Measurements from ENCODE around the gene ELFN2. TPM values are rescaled to one million over a fixed set of nuclear protein-coding genes. Genes with fewer than 3 reads are reported as not detected.

The ELFN2 gene
- total RNA-seq, 4 donors from 2014 or later: 0.30 to 0.76 TPM; not detected in 2

- H3K4me1 ChIP-seq: no peaks in the 10 kb centered on the region
- H3K9me3 ChIP-seq: no peaks in the 10 kb centered on the region
- TF ChIP-seq POLR2A (IDR thresholded peaks at IDR 0.05): no peak
- no peak for TF ChIP-seq CTCF (IDR thresholded peaks at IDR 0.05)
- no peak overlapping the region for H3K27ac ChIP-seq
- H3K27me3 ChIP-seq: no peaks in the 10 kb centered on the region
- H3K4me3 ChIP-seq: no peak overlapping the region
- no peak for DNase-seq
- intact Hi-C loops (cut with DNase I; ENCODE audit: low total_unique reads): loop anchor here (10.0 kb wide), 1 partner anchor 276 kb away; no protein-coding TSS in a partner anchor
- H3K36me3 ChIP-seq: no peaks in the 10 kb centered on the region
Measured at GRCh38 chr22:37318364-37319109, 108.7 kb downstream of the ELFN2 start.

Other genes with a start within 250 kb of the ELFN2 start
- gene C1QTNF6, start 239.2 kb downstream of the ELFN2 start, total RNA-seq: 10 to 100 TPM in 1 of 4 donors, 1 to 10 TPM in 2, under 1 TPM in 1; 0.29 to 16.0 (median 3.1) TPM
- gene SSTR3, start 215.0 kb downstream of the ELFN2 start, total RNA-seq: 1 to 10 TPM in 2 of 4 donors, under 1 TPM in 1, not detected in 1; under 0.01 to 5.8 (median 3.1) TPM
- gene RAC2, start 183.2 kb downstream of the ELFN2 start, total RNA-seq: 1 to 10 TPM; 2.4 to 6.7 (median 4.5) TPM
- 10 to 100 TPM in 1 of 4 donors, 1 to 10 TPM in 3; 3.8 to 12.2 (median 5.9) TPM for gene CYTH4, start 145.0 kb downstream of the ELFN2 start, total RNA-seq
- 10 to 100 TPM in 3 of 4 donors, 1 to 10 TPM in 1; 7.6 to 71.2 (median 28.7) TPM for gene MFNG, start 58.9 kb upstream of the ELFN2 start, total RNA-seq
- gene CARD10, start 91.9 kb upstream of the ELFN2 start, total RNA-seq: 10 to 100 TPM in 2 of 4 donors, 1 to 10 TPM in 2; 4.6 to 23.4 (median 10.2) TPM
- gene CDC42EP1, start 133.0 kb upstream of the ELFN2 start, total RNA-seq: 100 to 1,000 TPM in 1 of 4 donors, 10 to 100 TPM in 3; 10.6 to 101 (median 16.5) TPM
- gene LGALS2, start 152.6 kb upstream of the ELFN2 start, total RNA-seq: not detected
- 10 to 100 TPM; 16.7 to 78.0 (median 35.3) TPM for gene GGA1, start 181.4 kb upstream of the ELFN2 start, total RNA-seq
- 10 to 100 TPM in 3 of 4 donors, 1 to 10 TPM in 1; 7.4 to 26.2 (median 14.2) TPM for gene SH3BP1, start 212.2 kb upstream of the ELFN2 start, total RNA-seq
- gene PDXP, start 231.2 kb upstream of the ELFN2 start, total RNA-seq: 10 to 100 TPM in 1 of 4 donors, 1 to 10 TPM in 2, under 1 TPM in 1; 0.88 to 10.7 (median 3.7) TPM
- gene LGALS1, start 248.2 kb upstream of the ELFN2 start, total RNA-seq: 1,000 to 10,000 TPM; 1,421 to 3,100 (median 2,146) TPM